ENCODE data around the gene WDFY4.

The WDFY4 gene

DNA sequence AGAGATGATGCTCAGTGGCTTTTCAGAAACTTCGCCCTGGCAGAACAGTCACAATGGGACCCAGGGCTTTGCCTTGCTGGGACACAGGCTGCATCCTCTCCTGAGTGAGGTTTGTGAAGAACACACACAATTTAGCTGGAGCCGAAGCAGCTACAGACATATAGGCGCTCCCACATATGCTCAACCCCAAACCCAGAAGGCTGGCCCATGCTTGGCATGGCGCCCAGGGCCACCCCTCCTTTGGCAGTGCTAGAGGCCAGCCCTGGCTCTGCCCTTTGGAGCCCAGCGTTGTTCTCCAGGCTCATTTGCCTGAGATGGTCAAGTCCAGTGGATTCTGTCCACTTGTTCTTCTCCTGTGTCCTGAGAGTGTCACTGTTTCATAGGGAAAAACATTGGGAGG lies 94.4 kb downstream of the WDFY4 start:
- TF ChIP-seq CEBPB (IDR thresholded peaks at IDR 0.05) (no peak), EGR1 (IDR thresholded peaks at IDR 0.05) (no peak), CREB1 (IDR thresholded peaks at IDR 0.05; ENCODE audit: low read depth) (no peak), TCF12 (IDR thresholded peaks at IDR 0.05; ENCODE audit: low read depth) (no peak), RAD21 (IDR thresholded peaks at IDR 0.05; ENCODE audit: low read depth) (no peak), ZBTB7A (IDR thresholded peaks at IDR 0.05; ENCODE audit: low read depth) (no peak), NFIC (IDR thresholded peaks at IDR 0.05) (no peak), FOXM1 (IDR thresholded peaks at IDR 0.05; ENCODE audit: borderline replicate concordance, low read depth) (no peak), YY1 (IDR thresholded peaks at IDR 0.05; ENCODE audit: low read depth) (no peak), TAF1 (IDR thresholded peaks at IDR 0.05; ENCODE audit: low read depth) (no peak), EP300 (IDR thresholded peaks at IDR 0.05; ENCODE audit: borderline replicate concordance) (no peak), TEAD4 (IDR thresholded peaks at IDR 0.05) (no peak)
- TF ChIP-seq, protein P1, sequence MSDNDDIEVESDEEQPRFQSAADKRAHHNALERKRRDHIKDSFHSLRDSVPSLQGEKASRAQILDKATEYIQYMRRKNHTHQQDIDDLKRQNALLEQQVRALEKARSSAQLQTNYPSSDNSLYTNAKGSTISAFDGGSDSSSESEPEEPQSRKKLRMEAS (IDR thresholded peaks at IDR 0.05) = no peak
- TF ChIP-seq, protein P2, sequence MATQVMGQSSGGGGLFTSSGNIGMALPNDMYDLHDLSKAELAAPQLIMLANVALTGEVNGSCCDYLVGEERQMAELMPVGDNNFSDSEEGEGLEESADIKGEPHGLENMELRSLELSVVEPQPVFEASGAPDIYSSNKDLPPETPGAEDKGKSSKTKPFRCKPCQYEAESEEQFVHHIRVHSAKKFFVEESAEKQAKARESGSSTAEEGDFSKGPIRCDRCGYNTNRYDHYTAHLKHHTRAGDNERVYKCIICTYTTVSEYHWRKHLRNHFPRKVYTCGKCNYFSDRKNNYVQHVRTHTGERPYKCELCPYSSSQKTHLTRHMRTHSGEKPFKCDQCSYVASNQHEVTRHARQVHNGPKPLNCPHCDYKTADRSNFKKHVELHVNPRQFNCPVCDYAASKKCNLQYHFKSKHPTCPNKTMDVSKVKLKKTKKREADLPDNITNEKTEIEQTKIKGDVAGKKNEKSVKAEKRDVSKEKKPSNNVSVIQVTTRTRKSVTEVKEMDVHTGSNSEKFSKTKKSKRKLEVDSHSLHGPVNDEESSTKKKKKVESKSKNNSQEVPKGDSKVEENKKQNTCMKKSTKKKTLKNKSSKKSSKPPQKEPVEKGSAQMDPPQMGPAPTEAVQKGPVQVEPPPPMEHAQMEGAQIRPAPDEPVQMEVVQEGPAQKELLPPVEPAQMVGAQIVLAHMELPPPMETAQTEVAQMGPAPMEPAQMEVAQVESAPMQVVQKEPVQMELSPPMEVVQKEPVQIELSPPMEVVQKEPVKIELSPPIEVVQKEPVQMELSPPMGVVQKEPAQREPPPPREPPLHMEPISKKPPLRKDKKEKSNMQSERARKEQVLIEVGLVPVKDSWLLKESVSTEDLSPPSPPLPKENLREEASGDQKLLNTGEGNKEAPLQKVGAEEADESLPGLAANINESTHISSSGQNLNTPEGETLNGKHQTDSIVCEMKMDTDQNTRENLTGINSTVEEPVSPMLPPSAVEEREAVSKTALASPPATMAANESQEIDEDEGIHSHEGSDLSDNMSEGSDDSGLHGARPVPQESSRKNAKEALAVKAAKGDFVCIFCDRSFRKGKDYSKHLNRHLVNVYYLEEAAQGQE (IDR thresholded peaks at IDR 0.05; ENCODE audit: low read depth) = no peak
- TF ChIP-seq, protein P3, sequence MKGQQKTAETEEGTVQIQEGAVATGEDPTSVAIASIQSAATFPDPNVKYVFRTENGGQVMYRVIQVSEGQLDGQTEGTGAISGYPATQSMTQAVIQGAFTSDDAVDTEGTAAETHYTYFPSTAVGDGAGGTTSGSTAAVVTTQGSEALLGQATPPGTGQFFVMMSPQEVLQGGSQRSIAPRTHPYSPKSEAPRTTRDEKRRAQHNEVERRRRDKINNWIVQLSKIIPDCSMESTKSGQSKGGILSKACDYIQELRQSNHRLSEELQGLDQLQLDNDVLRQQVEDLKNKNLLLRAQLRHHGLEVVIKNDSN (IDR thresholded peaks at IDR 0.05) = no peak

DNA sequence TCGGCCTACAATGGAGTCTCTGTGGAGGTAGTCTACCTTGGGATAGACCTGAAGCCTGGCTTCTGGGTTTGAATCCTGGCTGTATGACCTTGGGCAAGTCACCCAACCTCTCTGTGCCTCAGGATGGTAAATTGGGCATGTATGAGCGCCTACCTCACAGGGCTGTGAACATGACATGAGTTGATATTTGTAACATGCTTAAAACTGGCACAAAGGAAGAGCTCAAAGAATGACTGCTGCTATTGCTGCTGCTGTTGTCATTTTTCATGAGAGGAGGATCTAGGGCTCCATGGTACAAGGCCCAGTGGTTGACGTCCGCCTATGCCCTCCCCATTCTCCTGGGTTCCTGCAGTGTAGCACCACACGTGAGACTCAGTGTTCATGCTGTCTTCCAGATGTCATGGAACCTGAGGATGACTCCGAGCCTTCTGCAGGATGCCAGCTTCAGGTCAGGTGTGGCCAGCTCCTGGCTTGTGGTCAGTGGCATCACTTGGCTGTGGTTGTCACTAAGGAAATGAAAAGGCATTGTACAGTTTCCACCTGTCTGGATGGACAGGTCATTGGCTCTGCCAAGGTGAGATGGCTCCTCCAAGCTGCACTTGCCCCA lies 95.0 kb downstream of the WDFY4 start:
- no peak for TF ChIP-seq RAD21 (IDR thresholded peaks at IDR 0.05; ENCODE audit: low read depth)
- TF ChIP-seq YY1 (IDR thresholded peaks at IDR 0.05; ENCODE audit: low read depth) = no peak
- TF ChIP-seq ZBTB7A (IDR thresholded peaks at IDR 0.05; ENCODE audit: low read depth) = no peak
- no peak for TF ChIP-seq EP300 (IDR thresholded peaks at IDR 0.05; ENCODE audit: borderline replicate concordance)
- TF ChIP-seq CREB1 (IDR thresholded peaks at IDR 0.05; ENCODE audit: low read depth) = no peak
- TF ChIP-seq TEAD4 (IDR thresholded peaks at IDR 0.05) = no peak
- TF ChIP-seq NFIC (IDR thresholded peaks at IDR 0.05) = no peak
- TF ChIP-seq, protein P2 (IDR thresholded peaks at IDR 0.05; ENCODE audit: low read depth) = no peak

DNA sequence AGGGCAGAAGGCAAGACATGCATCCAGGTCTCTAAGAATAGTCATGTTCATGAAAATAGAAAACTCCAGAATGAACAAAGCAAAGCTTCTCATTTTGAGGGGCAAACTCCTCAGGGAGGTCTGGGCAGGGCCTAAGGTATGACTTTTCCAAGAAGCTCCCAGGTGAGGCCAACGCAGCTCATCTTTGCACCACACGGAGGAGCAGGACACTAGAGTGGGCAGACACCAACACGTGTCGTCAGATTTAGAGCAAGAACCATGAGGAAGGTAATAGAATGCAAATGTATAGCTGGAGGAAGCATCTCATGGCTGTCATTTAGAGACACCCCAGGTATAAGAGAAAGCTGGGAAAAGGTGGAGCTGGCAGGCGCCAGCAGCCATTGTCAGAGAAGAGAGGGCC lies 95.7 kb downstream of the WDFY4 start:
- TF ChIP-seq YY1 (IDR thresholded peaks at IDR 0.05; ENCODE audit: low read depth) = no peak

DNA sequence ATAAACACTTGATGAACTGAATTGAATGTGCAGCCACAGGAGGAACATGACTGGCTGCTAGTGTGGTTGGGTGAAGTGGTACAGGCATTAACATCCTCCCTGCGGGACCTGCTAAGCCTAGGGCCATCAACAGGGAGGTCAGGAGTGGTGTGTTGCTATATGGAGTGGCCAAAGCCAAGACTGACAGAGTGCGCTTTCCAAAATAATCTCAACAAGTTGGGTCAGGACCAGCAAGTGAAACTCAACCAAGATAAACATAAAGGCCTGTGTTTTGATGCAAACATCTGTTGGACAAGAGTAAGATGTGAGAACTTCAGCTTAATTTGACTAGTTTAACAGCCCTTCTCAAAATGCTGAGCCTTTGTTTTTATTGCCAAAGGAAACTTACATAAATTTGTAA lies 97.7 kb downstream of the WDFY4 start:
- TF ChIP-seq, protein P1 (IDR thresholded peaks at IDR 0.05) = no peak
- TF ChIP-seq TCF12 (IDR thresholded peaks at IDR 0.05; ENCODE audit: low read depth) (no peak), TEAD4 (IDR thresholded peaks at IDR 0.05) (no peak), FOXM1 (IDR thresholded peaks at IDR 0.05; ENCODE audit: borderline replicate concordance, low read depth) (no peak), EGR1 (IDR thresholded peaks at IDR 0.05) (no peak), CEBPB (IDR thresholded peaks at IDR 0.05) (no peak), YY1 (IDR thresholded peaks at IDR 0.05; ENCODE audit: low read depth) (no peak), ZBTB7A (IDR thresholded peaks at IDR 0.05; ENCODE audit: low read depth) (no peak), CREB1 (IDR thresholded peaks at IDR 0.05; ENCODE audit: low read depth) (no peak), EP300 (IDR thresholded peaks at IDR 0.05; ENCODE audit: borderline replicate concordance) (no peak), NFIC (IDR thresholded peaks at IDR 0.05) (no peak), TAF1 (IDR thresholded peaks at IDR 0.05; ENCODE audit: low read depth) (no peak)
- TF ChIP-seq, protein P3 (IDR thresholded peaks at IDR 0.05) = no peak
- TF ChIP-seq, protein P2 (IDR thresholded peaks at IDR 0.05; ENCODE audit: low read depth) = no peak

DNA sequence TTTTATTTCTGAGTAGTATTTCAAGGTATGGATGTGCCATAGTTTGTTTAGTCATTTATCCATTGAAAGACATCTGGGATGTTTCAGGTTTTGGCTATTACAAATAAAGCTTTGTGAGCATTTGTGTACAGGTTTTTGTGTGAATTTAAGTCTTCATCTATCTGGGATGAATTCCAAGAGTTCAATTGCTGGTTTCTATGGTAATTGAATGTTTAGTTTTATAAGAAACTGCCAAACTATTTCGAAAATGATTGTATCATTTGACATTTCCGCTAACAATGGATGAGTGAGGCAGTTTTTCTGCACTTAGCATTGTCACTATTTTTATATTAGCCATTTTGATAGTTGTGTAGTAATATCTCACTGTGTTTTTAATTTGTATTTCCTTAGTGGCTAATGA lies 99.4 kb downstream of the WDFY4 start:
- TF ChIP-seq TCF12 (IDR thresholded peaks at IDR 0.05; ENCODE audit: low read depth) (no peak), EP300 (IDR thresholded peaks at IDR 0.05; ENCODE audit: borderline replicate concordance) (no peak), NFIC (IDR thresholded peaks at IDR 0.05) (no peak), EGR1 (IDR thresholded peaks at IDR 0.05) (no peak)
- TF ChIP-seq, protein P2 (IDR thresholded peaks at IDR 0.05; ENCODE audit: low read depth) = no peak

All from Ishikawa (cell line).